Breast epithelium (tissue), 4 donors: Measurements from ENCODE around the gene RHOB. TPM values are rescaled to one million over a fixed set of nuclear protein-coding genes. Genes with fewer than 3 reads are reported as not detected.

Experiments
- DNase-seq, 2 donors: peaks; one replicate each; pipeline ENCODE4 v3.0.0-alpha.2; 2019; ENCODE audit warnings: low spot score in 2 of 2
- H3K27ac ChIP-seq, 2 donors: fragments of 200-600 bp; sonication (generic) in 1 of 2; one replicate each; pipeline ENCODE4 v1.5.1; 2016 to 2019; ENCODE audit warnings: mild to moderate bottlenecking in 1 of 2
- H3K27me3 ChIP-seq, 2 donors: fragments of 200-600 bp; sonication (generic) in 1 of 2; one replicate each; pipeline versions ENCODE4 v1.5.1 to v1.6.0; 2017 to 2019; ENCODE audit warnings: control low read depth in 1 of 2, mild to moderate bottlenecking in 1 of 2
- H3K36me3 ChIP-seq: fragments of 200-600 bp; one replicate; pipeline ENCODE4 v1.5.1; 2019
- H3K4me1 ChIP-seq, 2 donors: fragments of 200-600 bp; sonication (generic); one replicate each; pipeline ENCODE4 v1.5.1; 2016 to 2019; ENCODE audit warnings: control low read depth in 1 of 2
- H3K4me3 ChIP-seq, 3 donors: fragments of 200-600 bp; sonication (generic); 1 replicate in 2 of 3; 2 replicates in 1 of 3; pipeline ENCODE4 v1.5.1; 2016 to 2019; ENCODE audit warnings: mild to moderate bottlenecking in 3 of 3, moderate library complexity in 2 of 3
- H3K9me3 ChIP-seq, 2 donors: fragments of 200-600 bp; sonication (generic) in 1 of 2; one replicate each; pipeline ENCODE4 v1.5.1; 2016 to 2019; ENCODE audit warnings: control low read depth in 1 of 2
- CTCF ChIP-seq, 3 donors: fragments of 450-650 bp; IDR thresholded peaks; one replicate each; pipeline ENCODE4 v1.5.1; 2016 to 2017; ENCODE audit warnings: antibody characterized with exemption in 3 of 3, mild to moderate bottlenecking in 3 of 3, moderate library complexity in 3 of 3
- POLR2A ChIP-seq: fragments of 450-650 bp; IDR thresholded peaks from one replicate; pipeline ENCODE4 v1.6.1; 2016; ENCODE audit warnings: antibody characterized with exemption, mild to moderate bottlenecking, moderate library complexity
- POLR2AphosphoS5 ChIP-seq, 3 donors: sonication (generic); formaldehyde crosslinking; IDR thresholded peaks; one replicate each; pipeline ENCODE4 v1.6.1; 2017; ENCODE audit warnings: antibody characterized with exemption in 3 of 3
- intact Hi-C: fragments of 100-400 bp; cut with DNase I; formaldehyde crosslinking; loops from one replicate; pipeline ENCODE4 v1.15.1; 2023; ENCODE audit warnings: low total_unique reads
- total RNA-seq, 3 donors: library from RNA; depleted of rRNA; stranded (reverse); fragments of >200 nt; gene quantifications; one replicate each; pipeline ENCODE4 v1.1.0, GENCODE V29; 2016

Gene RHOB
- total RNA-seq, 3 donors from 2014 or later = 643 to 1,178 (median 772) TPM

DNA sequence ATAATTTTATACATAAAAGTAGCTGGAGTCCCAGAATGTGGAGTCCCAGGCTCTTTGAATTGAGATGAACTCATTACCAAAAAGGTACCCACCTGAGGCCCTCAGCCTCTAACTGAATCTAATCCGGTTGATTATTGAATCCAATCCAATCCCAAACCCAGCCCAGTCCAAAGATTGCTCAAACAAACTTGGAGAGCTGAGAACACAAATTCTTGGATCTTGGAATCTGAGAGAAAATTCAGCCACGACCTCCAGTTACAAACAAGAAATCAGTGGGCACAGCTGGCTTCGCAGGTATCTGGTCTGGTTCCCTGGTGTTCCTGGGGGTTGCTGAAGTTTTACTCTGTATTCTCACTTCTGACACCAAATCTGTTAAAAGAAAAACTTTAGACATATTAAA lies 28.4 kb upstream of the RHOB start:
- peaks cover 7 to 19% of the 10 kb centered on the region in 2 donors for H3K4me1 ChIP-seq
- H3K27ac ChIP-seq = no peak overlapping the region
- intact Hi-C loops = no loop called here
- H3K36me3 ChIP-seq = no peaks in the 10 kb centered on the region
- no peak for DNase-seq
- TF ChIP-seq POLR2A (no peak), POLR2AphosphoS5 (IDR thresholded peaks at IDR 0.05) (no peak), CTCF (IDR thresholded peaks at IDR 0.05) (no peak)
- no peaks in the 10 kb centered on the region for H3K9me3 ChIP-seq
- no peaks in the 10 kb centered on the region for H3K27me3 ChIP-seq
- no peak overlapping the region for H3K4me3 ChIP-seq

GRCh38 chr2:20419007-20419576 lies 27.8 kb upstream of the RHOB start:
- DNase-seq = peak in 1 of 2 donors; percentile 33
- Histone ChIP-seq H3K4me3 (peak overlapping the region in 1 of 3 donors; percentile 17), H3K4me1 (peaks cover 7 to 19% of the 10 kb centered on the region in 2 donors), H3K9me3 (no peaks in the 10 kb centered on the region), H3K27me3 (no peaks in the 10 kb centered on the region), H3K27ac (peak overlapping the region; percentile 69 to 90), H3K36me3 (no peaks in the 10 kb centered on the region)
- no peak for TF ChIP-seq POLR2AphosphoS5 (IDR thresholded peaks at IDR 0.05)
- TF ChIP-seq POLR2A = no peak
- no peak for TF ChIP-seq CTCF (IDR thresholded peaks at IDR 0.05)
- intact Hi-C loops = no loop called here

- TF ChIP-seq CTCF (IDR thresholded peaks at IDR 0.05) = no peak
- no peak for TF ChIP-seq POLR2A
- TF ChIP-seq POLR2AphosphoS5 (IDR thresholded peaks at IDR 0.05) = no peak
- intact Hi-C loops = no loop called here
- DNase-seq = no peak
- H3K27me3 ChIP-seq = no peaks in the 10 kb centered on the region
- peaks cover 13 to 19% of the 10 kb centered on the region in 2 donors for H3K4me1 ChIP-seq
- no peaks in the 10 kb centered on the region for H3K9me3 ChIP-seq
- peak overlapping the region in 1 of 2 donors; percentile 90 for H3K27ac ChIP-seq
- no peak overlapping the region for H3K4me3 ChIP-seq
- no peaks in the 10 kb centered on the region for H3K36me3 ChIP-seq
These were observed 27.1 kb upstream of the RHOB start for GRCh38 chr2:20419752-20420151.

- H3K36me3 ChIP-seq = no peaks in the 10 kb centered on the region
- H3K4me1 ChIP-seq = peaks cover 13 to 19% of the 10 kb centered on the region in 2 donors
- no peaks in the 10 kb centered on the region for H3K9me3 ChIP-seq
- H3K4me3 ChIP-seq = peak overlapping the region in 1 of 3 donors; percentile 6
- intact Hi-C loops = no loop called here
- no peak for TF ChIP-seq POLR2AphosphoS5 (IDR thresholded peaks at IDR 0.05)
- no peak for TF ChIP-seq POLR2A
- no peak for TF ChIP-seq CTCF (IDR thresholded peaks at IDR 0.05)
- H3K27me3 ChIP-seq = no peaks in the 10 kb centered on the region
- peak overlapping the region; percentile 60 to 88 for H3K27ac ChIP-seq
- DNase-seq = no peak
These were observed 25.4 kb upstream of the RHOB start for GRCh38 chr2:20421336-20421987.

DNA sequence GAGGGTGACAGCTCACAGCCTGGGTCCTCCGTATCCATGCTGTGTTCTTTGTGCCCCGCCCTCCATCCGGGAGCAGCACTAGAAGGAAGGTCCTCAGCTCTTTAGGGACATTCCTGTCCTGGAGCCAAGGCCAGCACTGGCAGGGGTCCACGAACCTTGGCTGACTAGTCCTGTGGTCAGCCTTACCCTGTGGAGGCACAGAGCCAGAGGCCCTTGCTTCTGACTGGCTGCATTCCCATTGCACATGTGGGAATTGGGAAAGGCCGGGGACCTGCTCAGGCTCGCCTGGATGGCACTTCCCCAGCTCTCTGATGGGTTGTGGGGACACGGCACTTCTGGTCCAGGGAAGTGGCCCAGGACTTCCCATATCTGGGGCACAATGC lies 24.9 kb upstream of the RHOB start:
- peak overlapping the region in 1 of 3 donors; percentile 16 for H3K4me3 ChIP-seq
- intact Hi-C loops = no loop called here
- H3K27me3 ChIP-seq = no peaks in the 10 kb centered on the region
- no peaks in the 10 kb centered on the region for H3K9me3 ChIP-seq
- peaks cover 13 to 19% of the 10 kb centered on the region in 2 donors for H3K4me1 ChIP-seq
- TF ChIP-seq CTCF (IDR thresholded peaks at IDR 0.05) (no peak), POLR2AphosphoS5 (IDR thresholded peaks at IDR 0.05) (peak; percentile 75 to 97 (median 89))
- peak; percentile 96 to 97 for DNase-seq
- H3K36me3 ChIP-seq = no peaks in the 10 kb centered on the region
- H3K27ac ChIP-seq = peak overlapping the region; percentile 79 to 88
